Measurements from ENCODE around the gene ATP6AP1.

GRCh38 chrX:154440623-154441357, 12.3 kb downstream of the ATP6AP1 start:
- TF ChIP-seq GATA2 (IDR thresholded peaks at IDR 0.05; ENCODE audit: low read depth, low read length) = no peak
- no peak for TF ChIP-seq GATA3 (IDR thresholded peaks at IDR 0.05; ENCODE audit: low read depth, low read length)
